PFSK-1 (cell line): ENCODE measurements around the gene TMEM243.

ENCODE experiments used
- FOXP2 ChIP-seq: optimal IDR thresholded peaks from 2 replicates; pipeline ENCODE3; 2011; ENCODE audit warnings: borderline replicate concordance, control low read depth, inconsistent platforms; ENCODE audit not compliant: insufficient read depth; ENCODE audit errors: extremely low read length, extremely low read depth
- POLR2AphosphoS5 ChIP-seq: IDR thresholded peaks from 2 replicates; pipeline ENCODE4 v1.6.1; 2012; ENCODE audit warnings: low read depth, mild to moderate bottlenecking, control low read depth, low read length, moderate library complexity
- REST ChIP-seq, 2 experiments: IDR thresholded peaks; 2 replicates each; pipeline versions ENCODE4 v1.6.1 to v1.8.0; 2011 to 2012; ENCODE audit warnings: low read depth in 2 of 2, low read length in 2 of 2, control low read depth in 1 of 2, inconsistent platforms in 1 of 2, mild to moderate bottlenecking in 1 of 2, moderate library complexity in 1 of 2; ENCODE audit not compliant: insufficient read depth in 1 of 2
- SIN3A ChIP-seq: IDR thresholded peaks from 2 replicates; pipeline ENCODE4 v1.6.1; 2012; ENCODE audit warnings: mild to moderate bottlenecking, low read length, moderate library complexity, borderline replicate concordance; ENCODE audit not compliant: insufficient read depth
- TAF1 ChIP-seq: IDR thresholded peaks from 2 replicates; pipeline ENCODE4 v1.6.1; 2012; ENCODE audit warnings: low read length, control low read depth, borderline replicate concordance; ENCODE audit not compliant: insufficient read depth

Gene TMEM243

GRCh38 chr7:87178320-87178719 is 41.2 kb downstream of the TMEM243 start:
- TF ChIP-seq FOXP2 = no peak
- TF ChIP-seq REST (IDR thresholded peaks at IDR 0.05; ENCODE audit: insufficient read depth in 1 of 2, low read depth in 2 of 2, low read length in 2 of 2) = no peak
- TF ChIP-seq TAF1 = no peak
- no peak for TF ChIP-seq SIN3A
- no peak for TF ChIP-seq POLR2AphosphoS5

GRCh38 chr7:87173471-87173870 is 46.1 kb downstream of the TMEM243 start:
- TF ChIP-seq FOXP2 (no peak), REST (IDR thresholded peaks at IDR 0.05; ENCODE audit: insufficient read depth in 1 of 2, low read depth in 2 of 2, low read length in 2 of 2) (no peak), TAF1 (no peak), SIN3A (no peak), POLR2AphosphoS5 (no peak)

GRCh38 chr7:87171282-87171934 is 48.1 kb downstream of the TMEM243 start:
- TF ChIP-seq FOXP2 = no peak
- TF ChIP-seq REST (IDR thresholded peaks at IDR 0.05; ENCODE audit: insufficient read depth in 1 of 2, low read depth in 2 of 2, low read length in 2 of 2) = no peak
- TF ChIP-seq POLR2AphosphoS5 = no peak
- TF ChIP-seq TAF1 = no peak
- no peak for TF ChIP-seq SIN3A

- TF ChIP-seq POLR2AphosphoS5 = no peak
- TF ChIP-seq FOXP2 = no peak
- no peak for TF ChIP-seq SIN3A
- TF ChIP-seq TAF1 = no peak
- TF ChIP-seq REST (IDR thresholded peaks at IDR 0.05; ENCODE audit: insufficient read depth in 1 of 2, low read depth in 2 of 2, low read length in 2 of 2) = no peak
These were observed 48.7 kb downstream of the TMEM243 start for GRCh38 chr7:87170828-87171227.

- TF ChIP-seq FOXP2 (no peak), SIN3A (no peak), REST (IDR thresholded peaks at IDR 0.05; ENCODE audit: insufficient read depth in 1 of 2, low read depth in 2 of 2, low read length in 2 of 2) (no peak), POLR2AphosphoS5 (no peak), TAF1 (no peak)
These were observed 55.1 kb downstream of the TMEM243 start for GRCh38 chr7:87164433-87164832.
